ENCODE results near the gene EML4. TPM values are rescaled to one million over a fixed set of nuclear protein-coding genes. Genes with fewer than 3 reads are reported as not detected.
"Not testable (repeated sequence)": the region's sequence is repeated elsewhere in the genome, so short reads cannot be mapped to it uniquely, and the experiment has no call there.

Gene EML4
- total RNA-seq, 1 donor from 2014 or later: 109 TPM

DNA sequence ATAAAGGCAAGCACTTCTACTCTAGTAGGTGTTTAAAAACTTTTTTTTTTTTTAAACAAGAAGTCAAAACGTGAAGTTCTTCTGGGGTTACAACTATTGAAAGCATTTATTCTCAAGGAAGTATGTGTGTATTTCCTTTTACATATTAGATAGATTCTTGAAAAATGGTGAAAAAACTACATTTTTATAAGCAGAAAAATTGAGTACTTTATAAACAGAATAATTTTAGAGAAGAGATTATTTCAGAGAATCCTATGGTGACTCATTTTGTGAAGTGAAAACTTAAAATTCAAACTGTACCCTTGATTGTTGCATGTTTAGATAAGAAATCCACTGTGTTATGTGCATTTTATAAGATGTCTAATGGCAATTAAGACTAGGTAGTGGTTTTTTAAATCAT lies 2.9 kb downstream of the EML4 start:
- Histone ChIP-seq H3K27ac (no peak overlapping the region), H3K9me3 (no peaks in the 10 kb centered on the region), H3K4me1 (peaks cover 23% of the 10 kb centered on the region), H3K4me3 (peak overlapping the region; percentile 89), H3K27me3 (ENCODE audit: low read depth) (no peaks in the 10 kb centered on the region), H3K36me3 (no peaks in the 10 kb centered on the region)
- DNase-seq (no peak), ATAC-seq (no peak)
- TF ChIP-seq, protein P1, sequence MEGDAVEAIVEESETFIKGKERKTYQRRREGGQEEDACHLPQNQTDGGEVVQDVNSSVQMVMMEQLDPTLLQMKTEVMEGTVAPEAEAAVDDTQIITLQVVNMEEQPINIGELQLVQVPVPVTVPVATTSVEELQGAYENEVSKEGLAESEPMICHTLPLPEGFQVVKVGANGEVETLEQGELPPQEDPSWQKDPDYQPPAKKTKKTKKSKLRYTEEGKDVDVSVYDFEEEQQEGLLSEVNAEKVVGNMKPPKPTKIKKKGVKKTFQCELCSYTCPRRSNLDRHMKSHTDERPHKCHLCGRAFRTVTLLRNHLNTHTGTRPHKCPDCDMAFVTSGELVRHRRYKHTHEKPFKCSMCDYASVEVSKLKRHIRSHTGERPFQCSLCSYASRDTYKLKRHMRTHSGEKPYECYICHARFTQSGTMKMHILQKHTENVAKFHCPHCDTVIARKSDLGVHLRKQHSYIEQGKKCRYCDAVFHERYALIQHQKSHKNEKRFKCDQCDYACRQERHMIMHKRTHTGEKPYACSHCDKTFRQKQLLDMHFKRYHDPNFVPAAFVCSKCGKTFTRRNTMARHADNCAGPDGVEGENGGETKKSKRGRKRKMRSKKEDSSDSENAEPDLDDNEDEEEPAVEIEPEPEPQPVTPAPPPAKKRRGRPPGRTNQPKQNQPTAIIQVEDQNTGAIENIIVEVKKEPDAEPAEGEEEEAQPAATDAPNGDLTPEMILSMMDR (IDR thresholded peaks at IDR 0.05): no peak
- intact Hi-C loops (cut with DNase I): no loop called here

DNA sequence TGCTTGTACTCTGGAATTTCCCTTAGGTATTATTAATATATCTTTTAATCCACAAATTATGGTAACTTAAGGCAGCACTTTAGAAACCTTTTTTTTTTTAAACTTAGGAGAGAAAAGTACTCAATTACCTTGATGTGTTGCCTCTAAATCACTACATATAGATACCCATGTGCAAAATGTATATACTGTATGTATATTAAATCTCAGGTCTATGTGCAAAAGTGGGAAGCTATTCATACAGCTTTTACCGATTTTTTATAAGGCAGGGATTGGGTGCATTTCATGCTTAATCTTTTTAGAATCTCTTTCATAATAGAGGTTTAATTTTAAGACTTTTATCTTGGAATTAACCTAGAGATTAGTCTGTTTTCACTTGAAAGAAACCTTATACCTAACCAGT lies 3.4 kb downstream of the EML4 start:
- TF ChIP-seq, protein P1 (IDR thresholded peaks at IDR 0.05): no peak
- DNase-seq (no peak), ATAC-seq (no peak)
- H3K27ac ChIP-seq: no peak overlapping the region
- intact Hi-C loops (cut with DNase I): no loop called here
- H3K4me3 ChIP-seq: no peak overlapping the region
- H3K9me3 ChIP-seq: no peaks in the 10 kb centered on the region
- H3K4me1 ChIP-seq: peaks cover 23% of the 10 kb centered on the region
- no peaks in the 10 kb centered on the region for H3K27me3 ChIP-seq (ENCODE audit: low read depth)
- no peaks in the 10 kb centered on the region for H3K36me3 ChIP-seq

- H3K36me3 ChIP-seq; H3K9me3 ChIP-seq; ATAC-seq; DNase-seq; H3K27me3 ChIP-seq (ENCODE audit: low read depth); H3K4me3 ChIP-seq; H3K27ac ChIP-seq; intact Hi-C loops (cut with DNase I): not testable (repeated sequence)
- peaks cover 23% of the 10 kb centered on the region for H3K4me1 ChIP-seq
Observed at GRCh38 chr2:42173467-42173866, 4.3 kb downstream of the EML4 start.

- intact Hi-C loops (cut with DNase I): no loop called here
- Histone ChIP-seq H3K4me1 (peaks cover 15% of the 10 kb centered on the region), H3K27ac (no peak overlapping the region), H3K9me3 (no peaks in the 10 kb centered on the region), H3K27me3 (ENCODE audit: low read depth) (no peaks in the 10 kb centered on the region), H3K4me3 (no peak overlapping the region), H3K36me3 (no peaks in the 10 kb centered on the region)
- ATAC-seq (no peak), DNase-seq (no peak)
- TF ChIP-seq, protein P1 (IDR thresholded peaks at IDR 0.05): no peak
Observed at GRCh38 chr2:42176992-42177738, 8.0 kb downstream of the EML4 start.

- H3K36me3 ChIP-seq: no peaks in the 10 kb centered on the region
- no peaks in the 10 kb centered on the region for H3K9me3 ChIP-seq
- no peak for ATAC-seq
- no peak overlapping the region for H3K27ac ChIP-seq
- no peak overlapping the region for H3K4me3 ChIP-seq
- DNase-seq: no peak
- H3K4me1 ChIP-seq: peaks cover 20% of the 10 kb centered on the region
- intact Hi-C loops (cut with DNase I): no loop called here
- TF ChIP-seq, protein P1 (IDR thresholded peaks at IDR 0.05): no peak
- no peaks in the 10 kb centered on the region for H3K27me3 ChIP-seq (ENCODE audit: low read depth)
Observed at GRCh38 chr2:42178335-42178734, 9.2 kb downstream of the EML4 start.

DNA sequence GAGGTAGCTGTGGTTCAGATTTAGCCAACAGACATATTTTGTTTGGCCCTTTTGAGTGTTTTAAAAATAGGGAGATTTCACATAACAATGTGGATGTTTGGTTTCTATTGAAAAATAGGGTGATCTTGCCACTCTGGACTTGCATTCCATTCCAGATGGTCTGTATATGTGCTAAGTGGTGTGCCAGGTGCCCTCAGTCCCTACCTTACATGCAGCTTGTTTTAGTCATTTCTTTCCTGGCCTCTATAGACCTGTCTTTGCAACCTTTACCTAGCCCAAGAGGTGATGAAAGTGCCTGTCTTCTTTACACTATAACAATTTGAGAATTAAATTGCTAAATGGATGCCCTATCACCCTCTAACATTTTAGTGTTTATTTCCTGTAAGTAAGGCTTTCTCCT lies 11.1 kb downstream of the EML4 start:
- H3K4me1 ChIP-seq: peaks cover 25% of the 10 kb centered on the region
- DNase-seq: no peak
- TF ChIP-seq, protein P1 (IDR thresholded peaks at IDR 0.05): no peak
- H3K27me3 ChIP-seq (ENCODE audit: low read depth): no peaks in the 10 kb centered on the region
- intact Hi-C loops (cut with DNase I): no loop called here
- no peak for ATAC-seq
- H3K9me3 ChIP-seq: no peaks in the 10 kb centered on the region
- H3K36me3 ChIP-seq: no peaks in the 10 kb centered on the region
- H3K27ac ChIP-seq: no peak overlapping the region
- H3K4me3 ChIP-seq: no peak overlapping the region
